ENCODE measurements around the gene TOGARAM2.

The TOGARAM2 gene

GRCh38 chr2:29057006-29057405, 75.9 kb downstream of the TOGARAM2 start:
- DNase-seq = no peak

GRCh38 chr2:29059624-29060023, 78.5 kb downstream of the TOGARAM2 start:
- DNase-seq = no peak

- no peak for DNase-seq
These were observed 79.3 kb downstream of the TOGARAM2 start for GRCh38 chr2:29060441-29060840.

GRCh38 chr2:29061176-29061575, 80.1 kb downstream of the TOGARAM2 start:
- no peak for DNase-seq

- no peak for DNase-seq
These were observed 80.5 kb downstream of the TOGARAM2 start for GRCh38 chr2:29061616-29062015.

GRCh38 chr2:29062371-29062770, 81.3 kb downstream of the TOGARAM2 start:
- DNase-seq = no peak

- DNase-seq = no peak
These were observed 82.0 kb downstream of the TOGARAM2 start for GRCh38 chr2:29063056-29063455.

- DNase-seq = peak; percentile 20
These were observed 82.7 kb downstream of the TOGARAM2 start for GRCh38 chr2:29063646-29064345.

GRCh38 chr2:29064346-29064715, 83.2 kb downstream of the TOGARAM2 start:
- no peak for DNase-seq

- DNase-seq = no peak
These were observed 83.6 kb downstream of the TOGARAM2 start for GRCh38 chr2:29064746-29065067.

GRCh38 chr2:29065068-29065811, 84.1 kb downstream of the TOGARAM2 start:
- no peak for DNase-seq

- DNase-seq = no peak
These were observed 85.3 kb downstream of the TOGARAM2 start for GRCh38 chr2:29066271-29066860.

GRCh38 chr2:29066997-29067605, 86.0 kb downstream of the TOGARAM2 start:
- DNase-seq = peak; percentile 24

- no peak for DNase-seq
These were observed 87.4 kb downstream of the TOGARAM2 start for GRCh38 chr2:29068513-29068912.

GRCh38 chr2:29070526-29070925, 89.4 kb downstream of the TOGARAM2 start:
- DNase-seq = no peak

- no peak for DNase-seq
These were observed 90.2 kb downstream of the TOGARAM2 start for GRCh38 chr2:29071032-29071975.

GRCh38 chr2:29072251-29072650, 91.2 kb downstream of the TOGARAM2 start:
- no peak for DNase-seq

- DNase-seq = no peak
These were observed 92.0 kb downstream of the TOGARAM2 start for GRCh38 chr2:29072971-29073725.

GRCh38 chr2:29073933-29074332, 92.8 kb downstream of the TOGARAM2 start:
- no peak for DNase-seq

- DNase-seq = no peak
These were observed 93.3 kb downstream of the TOGARAM2 start, which contains the start of gene PCARE for GRCh38 chr2:29074411-29074810. Gene PCARE, minus strand, starts transcription at chr2:29074523. Its CDS starts 262 bp downstream, at chr2:29074261.

- peak; percentile 38 for DNase-seq
These were observed 95.0 kb downstream of the TOGARAM2 start for GRCh38 chr2:29075894-29076705.
